Erythroblast (primary cell): ENCODE measurements around the gene NAP1L4.

Source experiments
- GATA1 ChIP-seq: IDR thresholded peaks from 2 replicates; pipeline ENCODE4 v1.6.1; 2011; ENCODE audit warnings: low read depth, mild to moderate bottlenecking, control low read depth, low read length, moderate library complexity
- POLR2A ChIP-seq: IDR thresholded peaks from 2 replicates; pipeline ENCODE4 v1.6.1; 2011; ENCODE audit warnings: mild to moderate bottlenecking, low read length

DNA sequence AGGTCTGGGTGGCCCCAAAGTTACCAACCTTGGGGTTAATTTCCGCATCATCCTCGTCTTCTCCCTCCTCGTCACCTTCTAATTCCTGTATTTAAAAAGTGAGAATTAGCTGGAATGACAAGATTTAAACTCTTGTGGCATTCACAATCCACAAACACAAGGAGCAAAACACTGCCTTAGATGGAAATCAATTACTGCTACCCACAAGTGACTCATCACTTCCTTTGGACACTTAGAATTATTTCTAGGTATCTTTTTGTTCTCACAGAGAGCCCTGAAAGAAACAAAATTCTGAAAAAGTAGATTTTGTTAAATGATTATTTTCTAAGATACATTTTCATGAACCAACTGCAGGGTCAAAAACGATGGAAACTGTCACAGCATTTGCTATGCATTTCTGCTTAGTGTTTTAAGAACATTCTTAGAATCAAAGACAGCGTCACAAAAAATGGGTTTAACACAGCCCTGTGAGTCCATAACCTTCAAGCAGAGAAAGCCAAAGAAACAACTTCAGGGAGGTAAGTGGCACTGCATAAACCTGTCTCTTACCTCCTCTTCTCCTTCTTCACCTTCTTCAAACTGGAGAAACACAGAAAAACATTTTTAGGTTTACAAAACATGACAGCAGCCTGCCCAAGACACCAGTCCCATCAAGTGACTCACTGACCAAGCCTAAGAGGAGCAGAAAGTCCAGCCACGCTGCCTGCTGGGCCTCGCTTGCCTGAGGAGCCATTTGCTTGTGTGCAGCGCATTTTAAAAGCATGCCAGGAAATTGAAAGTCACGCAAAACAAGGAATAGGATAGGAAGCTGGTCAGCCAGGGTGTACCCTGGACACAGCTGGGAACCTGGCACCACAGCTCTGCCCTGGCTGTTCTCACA lies 40.7 kb downstream of the NAP1L4 start:
- TF ChIP-seq POLR2A = no peak
- no peak for TF ChIP-seq GATA1
